ENCODE results near the gene MRAP2.

- TF ChIP-seq POLR2AphosphoS5 (IDR thresholded peaks at IDR 0.05; ENCODE audit: borderline replicate concordance, low read depth, low read length): no peak
- no peak for TF ChIP-seq EZH2 (IDR thresholded peaks at IDR 0.05)
These were observed 4.0 kb downstream of the MRAP2 start for GRCh38 chr6:84037425-84038089.

All from SK-N-MC (cell line).